GM12891 (cell line): Measurements from ENCODE around the gene SUSD5. TPM values are rescaled to one million over a fixed set of nuclear protein-coding genes. Genes with fewer than 3 reads are reported as not detected.
A peak's percentile ranks its signal among the peaks of the same experiment; 100 is the strongest.

Experiments used
- DNase-seq: peaks from one replicate; pipeline ENCODE4 v3.0.0; 2011; ENCODE audit warnings: low spot score; ENCODE audit not compliant: insufficient read length
- FAIRE-seq: peaks from 2 replicates; lab custom pipeline; 2011; peaks lifted over from hg19 to GRCh38; lab: Jason Lieb, UNC
- PAX5 ChIP-seq: IDR thresholded peaks from 2 replicates; pipeline ENCODE4 v1.6.1; 2011; ENCODE audit warnings: low read length, moderate library complexity, mild to moderate bottlenecking; ENCODE audit not compliant: insufficient read depth, severe bottlenecking
- POLR2A ChIP-seq: IDR thresholded peaks from 2 replicates; pipeline ENCODE4 v1.6.1; 2011; ENCODE audit warnings: low read depth, low read length, control low read depth
- POLR2AphosphoS5 ChIP-seq: IDR thresholded peaks from 2 replicates; pipeline ENCODE4 v1.6.1; 2011; ENCODE audit warnings: low read depth, low read length, control low read depth
- POU2F2 ChIP-seq: IDR thresholded peaks from 2 replicates; pipeline ENCODE4 v1.6.1; 2011; ENCODE audit warnings: low read depth, mild to moderate bottlenecking, control low read depth, low read length, moderate library complexity
- SPI1 ChIP-seq: IDR thresholded peaks from 2 replicates; pipeline ENCODE4 v1.6.1; 2011; ENCODE audit warnings: low read depth, low read length, control low read depth
- TAF1 ChIP-seq: IDR thresholded peaks from 2 replicates; pipeline ENCODE4 v1.6.1; 2011; ENCODE audit warnings: low read depth, low read length, control low read depth
- polyA plus RNA-seq: library from polyadenylated mRNA; unstranded; fragments of >200 nt; gene quantifications from one replicate; pipeline ENCODE4 v1.2.1, GENCODE V29; 2012; ENCODE audit warnings: low read depth, missing spikeins, inconsistent platforms; ENCODE audit not compliant: missing spikeins

Gene SUSD5
- 0.03 TPM for polyA plus RNA-seq

GRCh38 chr3:33218446-33219174 lies at the start of gene SUSD5:
SUSD5 (minus strand) TSS chr3:33218810; CDS start chr3:33218797, 13 bp downstream.
- peak; percentile 18 for DNase-seq
- no peak for FAIRE-seq
- TF ChIP-seq POLR2A (no peak), POLR2AphosphoS5 (no peak), PAX5 (no peak), SPI1 (no peak), POU2F2 (no peak), TAF1 (no peak)

- DNase-seq, result no peak
- FAIRE-seq, result no peak
- TF ChIP-seq POU2F2, result no peak
- no peak for TF ChIP-seq TAF1
- no peak for TF ChIP-seq PAX5
- no peak for TF ChIP-seq POLR2A
- TF ChIP-seq POLR2AphosphoS5, result no peak
- TF ChIP-seq SPI1, result no peak
These were observed 41.5 kb upstream of the SUSD5 start for GRCh38 chr3:33260104-33260503.

GRCh38 chr3:33256249-33256648 lies 37.6 kb upstream of the SUSD5 start:
- TF ChIP-seq SPI1 (no peak), POLR2AphosphoS5 (no peak), TAF1 (no peak), PAX5 (no peak)
- DNase-seq, result no peak
- FAIRE-seq, result no peak

- no peak for FAIRE-seq
- no peak for DNase-seq
- no peak for TF ChIP-seq POU2F2
- TF ChIP-seq PAX5, result no peak
- TF ChIP-seq POLR2AphosphoS5, result no peak
- TF ChIP-seq TAF1, result no peak
- no peak for TF ChIP-seq SPI1
- no peak for TF ChIP-seq POLR2A
These were observed 32.1 kb upstream of the SUSD5 start for GRCh38 chr3:33250712-33251111.

GRCh38 chr3:33246786-33247185 lies 28.2 kb upstream of the SUSD5 start:
- no peak for TF ChIP-seq POLR2A
- TF ChIP-seq PAX5, result no peak
- no peak for TF ChIP-seq SPI1
- TF ChIP-seq POU2F2, result no peak
- TF ChIP-seq POLR2AphosphoS5, result no peak
- TF ChIP-seq TAF1, result no peak
- no peak for FAIRE-seq

GRCh38 chr3:33240261-33240660 lies 21.7 kb upstream of the SUSD5 start:
- FAIRE-seq (no peak), DNase-seq (no peak)
- TF ChIP-seq POU2F2 (no peak), TAF1 (no peak), POLR2A (no peak), SPI1 (no peak), POLR2AphosphoS5 (no peak), PAX5 (no peak)

More at GRCh38 chr3:33246786-33247185, 28.2 kb upstream of the SUSD5 start:
- no peak for DNase-seq

- TF ChIP-seq PAX5 (no peak), TAF1 (no peak), SPI1 (no peak), POLR2A (no peak), POLR2AphosphoS5 (no peak), POU2F2 (no peak)
- FAIRE-seq, result no peak
- DNase-seq, result no peak
These were observed 20.3 kb upstream of the SUSD5 start for GRCh38 chr3:33238923-33239322.

- DNase-seq (no peak), FAIRE-seq (no peak)
These were observed 18.8 kb upstream of the SUSD5 start for GRCh38 chr3:33237439-33237838.

GRCh38 chr3:33236005-33236404 lies 17.4 kb upstream of the SUSD5 start:
- TF ChIP-seq POLR2A (no peak), POLR2AphosphoS5 (no peak), POU2F2 (no peak), TAF1 (no peak), PAX5 (no peak), SPI1 (no peak)
- no peak for FAIRE-seq

More at GRCh38 chr3:33237439-33237838, 18.8 kb upstream of the SUSD5 start:
- TF ChIP-seq PAX5 (no peak), SPI1 (no peak), POLR2A (no peak), POU2F2 (no peak), POLR2AphosphoS5 (no peak), TAF1 (no peak)

GRCh38 chr3:33233884-33234283 lies 15.3 kb upstream of the SUSD5 start:
- TF ChIP-seq POU2F2 (no peak), SPI1 (no peak), POLR2AphosphoS5 (no peak), TAF1 (no peak), POLR2A (no peak), PAX5 (no peak)
- DNase-seq (no peak), FAIRE-seq (no peak)

More at GRCh38 chr3:33236005-33236404, 17.4 kb upstream of the SUSD5 start:
- no peak for DNase-seq
